Heart left ventricle (tissue), 16 donors: ENCODE measurements around the gene DTNA. TPM values are rescaled to one million over a fixed set of nuclear protein-coding genes. Genes with fewer than 3 reads are reported as not detected.
"Not testable (repeated sequence)": the region's sequence is repeated elsewhere in the genome, so short reads cannot be mapped to it uniquely, and the experiment has no call there.

Experiments
- ATAC-seq, 4 donors: fragments of 200-7000 bp; cut with Tn5 transposase; one replicate each; pipeline ENCODE4 v1.9.1; 2020 to 2022; ENCODE audit warnings: moderate library complexity in 4 of 4, mild to moderate bottlenecking in 3 of 4, moderate number of reproducible peaks in 1 of 4
- DNase-seq, 5 donors: peaks; one replicate each; pipeline ENCODE4 v3.0.0-alpha.2; 2020
- H3K27ac ChIP-seq, 12 donors: fragments of 200-600 bp; sonication (generic) in 4 of 12; one replicate each; pipeline versions ENCODE4 v1.5.0 to v1.8.0; 2016 to 2022; ENCODE audit warnings: mild to moderate bottlenecking in 2 of 12
- H3K27me3 ChIP-seq, 9 donors: fragments of 200-600 bp; sonication (generic) in 2 of 9; one replicate each; pipeline versions ENCODE4 v1.5.1 to v1.8.0; 2016 to 2022; ENCODE audit warnings: mild to moderate bottlenecking in 3 of 9
- H3K36me3 ChIP-seq, 9 donors: fragments of 200-600 bp; sonication (generic) in 2 of 9; one replicate each; pipeline versions ENCODE4 v1.5.0 to v1.8.0; 2018 to 2022; ENCODE audit warnings: mild to moderate bottlenecking in 2 of 9
- H3K4me1 ChIP-seq, 12 donors: fragments of 200-600 bp; sonication (generic) in 4 of 12; one replicate each; pipeline versions ENCODE4 v1.5.0 to v1.8.0; 2016 to 2022; ENCODE audit warnings: mild to moderate bottlenecking in 3 of 12
- H3K4me3 ChIP-seq, 12 donors: fragments of 200-600 bp; sonication (generic) in 4 of 12; one replicate each; pipeline versions ENCODE4 v1.5.0 to v1.8.0; 2017 to 2022; ENCODE audit warnings: mild to moderate bottlenecking in 9 of 12, moderate library complexity in 4 of 12
- H3K9me3 ChIP-seq, 12 donors: fragments of 200-600 bp; sonication (generic) in 4 of 12; one replicate each; pipeline versions ENCODE4 v1.5.0 to v1.8.0; 2016 to 2022; ENCODE audit warnings: mild to moderate bottlenecking in 1 of 12
- POLR2A ChIP-seq, 2 donors: fragments of 450-650 bp; IDR thresholded peaks; one replicate each; pipeline ENCODE4 v1.6.1; 2017; ENCODE audit warnings: antibody characterized with exemption in 2 of 2, mild to moderate bottlenecking in 2 of 2, moderate library complexity in 2 of 2
- WGBS, 4 donors: extraction: QIAGEN DNeasy Blood & Tissue Kit in 2 of 4; methylation state at CpG; one replicate each; pipeline versions ENCODE4 v1.1.5 to v1.1.7; 2013 to 2018; 5-methylcytosine and 5-hydroxymethylcytosine counted together
- intact Hi-C, 10 donors: fragments of 100-400 bp; cut with DNase I; formaldehyde crosslinking; loops; one replicate each; pipeline versions ENCODE4 v1.11.1 to v1.14.2; 2022
- polyA plus RNA-seq, 2 donors: library from polyadenylated mRNA; stranded (reverse); fragments of 200-250 nt; gene quantifications; one replicate each; pipeline ENCODE4 v1.2.3, GENCODE V29; 2013
- total RNA-seq, 9 donors: library from RNA; depleted of rRNA in 2 of 9; stranded (reverse); fragments of >200 nt in 2 of 9; fragmentation: NEBNext Ultra II Directional in 3 of 9; extraction: Animal tissue kit (Norgen Biotek cat#: 25700) in 3 of 9; gene quantifications; one replicate each; pipeline versions ENCODE4 v1.1.0 to v1.2.4, GENCODE V29; 2016 to 2023
- TF ChIP-seq, protein P1 (sequence below), 12 donors: fragments of 200-600 bp; sonication (generic) in 4 of 12; IDR thresholded peaks; one replicate each; pipeline versions ENCODE4 v1.5.0 to v1.8.0; 2018 to 2022; ENCODE audit warnings: antibody characterized with exemption in 12 of 12, mild to moderate bottlenecking in 5 of 12
- donor health status: ischemic (EF 13 %, LVEDD 7.1; RV severe dilation, severe dysfunction).
- donor health status: healthy with polysubstance abuse.
- donor health status: DM: no; HTN: yes; CAD: no.
- donor health status: DM: no; HTN: no; CAD: no.
- donor health status: ischemic (EF 25% LVEDD 6.9; RV normal size, moderate dysfunction).
- donor health status: ischemic (EF 25% LVEDD 5.7; RV mildly dilated, moderate dysfunction).
- donor health status: healthy.
- donor health status: DM: yes; HTN: yes; CAD: no.
- donor health status: ischemic (EF 35%, LVEDD 5.7; RV mildly dilated, moderate dysfunction).
- donor health status: nonischemic (EF 11% LVEDD 7.7; RV severe dilation, severe dysfunction).
- donor health status: DM: yes; HTN: yes; CAD: no.
- donor health status: PGD.
- donor health status: ischemic (EF 29% LVEDD 5.4; RV normal size, mild dysfunction).
- donor health status: nonischemic (EF 23%, LVEDD 6.1; RV moderate dilation, normal function).

DTNA gene
- total and polyA plus RNA-seq, 11 donors, result 92.6 to 220 (median 181) TPM

GRCh38 chr18:34707670-34708069 is 2.4 kb upstream of the DTNA start:
- H3K27me3 ChIP-seq, result no peaks in the 10 kb centered on the region
- WGBS, 4 donors, result 4 to 13% (median 7%) methylated on average over 4 of the region's 4 CpGs
- peak overlapping the region in 11 of 12 donors; percentile 49 to 82 (median 72) for H3K27ac ChIP-seq
- H3K4me1 ChIP-seq, result peaks cover 8 to 43% (median 29%) of the 10 kb centered on the region in 12 donors
- no peaks in the 10 kb centered on the region for H3K36me3 ChIP-seq
- intact Hi-C loops, result loop anchor here in 1 of 10 donors (10.0 kb wide), 1 partner anchor 113 kb away; no protein-coding TSS in a partner anchor
- ATAC-seq, result peak; percentile 26 to 72 (median 64)
- no peaks in the 10 kb centered on the region for H3K9me3 ChIP-seq
- no peak overlapping the region for H3K4me3 ChIP-seq
- TF ChIP-seq POLR2A (IDR thresholded peaks at IDR 0.05), result no peak
- TF ChIP-seq, protein P1, sequence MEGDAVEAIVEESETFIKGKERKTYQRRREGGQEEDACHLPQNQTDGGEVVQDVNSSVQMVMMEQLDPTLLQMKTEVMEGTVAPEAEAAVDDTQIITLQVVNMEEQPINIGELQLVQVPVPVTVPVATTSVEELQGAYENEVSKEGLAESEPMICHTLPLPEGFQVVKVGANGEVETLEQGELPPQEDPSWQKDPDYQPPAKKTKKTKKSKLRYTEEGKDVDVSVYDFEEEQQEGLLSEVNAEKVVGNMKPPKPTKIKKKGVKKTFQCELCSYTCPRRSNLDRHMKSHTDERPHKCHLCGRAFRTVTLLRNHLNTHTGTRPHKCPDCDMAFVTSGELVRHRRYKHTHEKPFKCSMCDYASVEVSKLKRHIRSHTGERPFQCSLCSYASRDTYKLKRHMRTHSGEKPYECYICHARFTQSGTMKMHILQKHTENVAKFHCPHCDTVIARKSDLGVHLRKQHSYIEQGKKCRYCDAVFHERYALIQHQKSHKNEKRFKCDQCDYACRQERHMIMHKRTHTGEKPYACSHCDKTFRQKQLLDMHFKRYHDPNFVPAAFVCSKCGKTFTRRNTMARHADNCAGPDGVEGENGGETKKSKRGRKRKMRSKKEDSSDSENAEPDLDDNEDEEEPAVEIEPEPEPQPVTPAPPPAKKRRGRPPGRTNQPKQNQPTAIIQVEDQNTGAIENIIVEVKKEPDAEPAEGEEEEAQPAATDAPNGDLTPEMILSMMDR (IDR thresholded peaks at IDR 0.05), result no peak
- peak in 4 of 5 donors; percentile 38 to 71 (median 52) for DNase-seq

DNA sequence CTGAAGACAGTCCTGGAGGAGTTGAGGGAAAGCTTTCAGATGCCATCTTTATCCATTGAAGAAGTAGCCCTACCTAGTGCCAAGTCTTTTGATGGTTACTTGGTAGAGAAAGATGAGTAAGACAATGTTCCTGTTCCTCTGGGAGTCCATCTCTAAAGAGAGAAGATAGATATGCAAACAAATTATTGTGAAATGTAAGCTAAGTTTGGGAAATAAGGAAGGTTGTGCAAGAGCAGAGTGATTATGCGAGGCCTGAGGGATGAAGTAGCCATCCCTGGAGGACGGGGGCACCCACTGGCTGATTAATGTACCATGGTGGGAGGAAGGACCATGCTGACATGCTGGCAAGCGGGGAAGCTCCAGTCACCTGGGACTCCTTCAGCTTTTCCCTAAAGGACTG is 994 bp upstream of the DTNA start:
- peak in 2 of 4 donors; percentile 41 to 66 for ATAC-seq
- intact Hi-C loops, result loop anchor here in 1 of 10 donors (10.0 kb wide), 1 partner anchor 114 kb away; no protein-coding TSS in a partner anchor

GRCh38 chr18:34710458-34710914 is 388 bp downstream of the DTNA start:
- intact Hi-C loops, result loop anchor here in 1 of 10 donors (2.0 kb wide), 1 partner anchor 18 kb away; no protein-coding TSS in a partner anchor

More for the DNA sequence above, 994 bp upstream of the DTNA start:
- peak overlapping the region in 9 of 12 donors; percentile 39 to 83 (median 66) for H3K27ac ChIP-seq
- WGBS, 4 donors, result 78 to 87% (median 84%) methylated on average over 3 of the region's 3 CpGs
- no peak for DNase-seq
- H3K27me3 ChIP-seq, result no peaks in the 10 kb centered on the region
- peaks cover 8 to 43% (median 29%) of the 10 kb centered on the region in 12 donors for H3K4me1 ChIP-seq
- no peaks in the 10 kb centered on the region for H3K36me3 ChIP-seq
- H3K9me3 ChIP-seq, result no peaks in the 10 kb centered on the region
- no peak for TF ChIP-seq POLR2A (IDR thresholded peaks at IDR 0.05)
- TF ChIP-seq, protein P1 (IDR thresholded peaks at IDR 0.05), result no peak
- no peak overlapping the region for H3K4me3 ChIP-seq

GRCh38 chr18:34710934-34711333 is 836 bp downstream of the DTNA start:
- peak overlapping the region; percentile 19 to 85 (median 66) for H3K27ac ChIP-seq
- DNase-seq (no peak), ATAC-seq (peak; percentile 27 to 83 (median 66))
- no peak for TF ChIP-seq POLR2A (IDR thresholded peaks at IDR 0.05)
- TF ChIP-seq, protein P1 (IDR thresholded peaks at IDR 0.05), result no peak
- peaks cover 8 to 43% (median 29%) of the 10 kb centered on the region in 12 donors for H3K4me1 ChIP-seq
- H3K27me3 ChIP-seq, result no peaks in the 10 kb centered on the region
- intact Hi-C loops, result loop anchor here in 1 of 10 donors (2.0 kb wide), 1 partner anchor 18 kb away; no protein-coding TSS in a partner anchor
- peak overlapping the region in 9 of 12 donors; percentile 10 to 48 (median 33) for H3K4me3 ChIP-seq
- 28 to 35% (median 34%) methylated on average over 5 of the region's 5 CpGs for WGBS, 4 donors
- no peaks in the 10 kb centered on the region for H3K9me3 ChIP-seq
- no peaks in the 10 kb centered on the region for H3K36me3 ChIP-seq

More at GRCh38 chr18:34710458-34710914, 388 bp downstream of the DTNA start:
- TF ChIP-seq, protein P1 (IDR thresholded peaks at IDR 0.05), result no peak
- TF ChIP-seq POLR2A (IDR thresholded peaks at IDR 0.05), result no peak
- H3K4me1 ChIP-seq, result peaks cover 8 to 43% (median 29%) of the 10 kb centered on the region in 12 donors
- H3K27ac ChIP-seq, result peak overlapping the region; percentile 39 to 85 (median 66)
- WGBS, 4 donors, result 28 to 33% (median 30%) methylated on average over 6 of the region's 6 CpGs
- H3K36me3 ChIP-seq, result no peaks in the 10 kb centered on the region
- DNase-seq (no peak), ATAC-seq (peak; percentile 18 to 44 (median 20))
- no peaks in the 10 kb centered on the region for H3K9me3 ChIP-seq
- no peaks in the 10 kb centered on the region for H3K27me3 ChIP-seq
- H3K4me3 ChIP-seq, result peak overlapping the region in 9 of 12 donors; percentile 10 to 48 (median 33)

- DNase-seq, H3K9me3 ChIP-seq, H3K36me3 ChIP-seq, ATAC-seq, intact Hi-C loops, H3K4me3 ChIP-seq, H3K27me3 ChIP-seq, H3K27ac ChIP-seq: not testable (repeated sequence)
- 94 to 97% (median 94%) methylated on average over 14 of the region's 14 CpGs for WGBS, 4 donors
- H3K4me1 ChIP-seq, result peaks cover 0 to 11% (median 4%) of the 10 kb centered on the region in 12 donors
These were observed 6.0 kb downstream of the DTNA start for GRCh38 chr18:34716111-34716510.
